ENCODE results near the gene OR10G7. TPM values are rescaled to one million over a fixed set of nuclear protein-coding genes. Genes with fewer than 3 reads are reported as not detected.

The OR10G7 gene
- total and polyA plus RNA-seq, 10 of the 15 experiments (the other 5 are each of a cell fraction or from before 2014, with no cell fraction given) = not detected

DNA sequence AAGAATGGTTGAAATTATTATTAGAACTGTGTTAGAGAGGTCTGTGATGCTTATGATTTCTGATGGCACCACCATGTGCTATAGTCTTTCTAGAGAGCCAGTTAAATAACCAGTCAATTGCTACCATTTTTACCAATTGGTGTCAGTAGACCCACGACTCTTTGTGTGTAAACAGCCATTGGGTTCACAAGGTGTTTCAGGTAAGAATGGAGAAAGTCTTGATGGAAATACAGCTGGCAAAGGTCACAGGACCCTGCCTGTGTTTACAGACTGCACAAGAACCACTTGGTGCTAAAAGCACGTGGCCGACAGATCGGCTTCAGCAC is 30.5 kb upstream of the OR10G7 start (continued):
- TF ChIP-seq, protein P1, sequence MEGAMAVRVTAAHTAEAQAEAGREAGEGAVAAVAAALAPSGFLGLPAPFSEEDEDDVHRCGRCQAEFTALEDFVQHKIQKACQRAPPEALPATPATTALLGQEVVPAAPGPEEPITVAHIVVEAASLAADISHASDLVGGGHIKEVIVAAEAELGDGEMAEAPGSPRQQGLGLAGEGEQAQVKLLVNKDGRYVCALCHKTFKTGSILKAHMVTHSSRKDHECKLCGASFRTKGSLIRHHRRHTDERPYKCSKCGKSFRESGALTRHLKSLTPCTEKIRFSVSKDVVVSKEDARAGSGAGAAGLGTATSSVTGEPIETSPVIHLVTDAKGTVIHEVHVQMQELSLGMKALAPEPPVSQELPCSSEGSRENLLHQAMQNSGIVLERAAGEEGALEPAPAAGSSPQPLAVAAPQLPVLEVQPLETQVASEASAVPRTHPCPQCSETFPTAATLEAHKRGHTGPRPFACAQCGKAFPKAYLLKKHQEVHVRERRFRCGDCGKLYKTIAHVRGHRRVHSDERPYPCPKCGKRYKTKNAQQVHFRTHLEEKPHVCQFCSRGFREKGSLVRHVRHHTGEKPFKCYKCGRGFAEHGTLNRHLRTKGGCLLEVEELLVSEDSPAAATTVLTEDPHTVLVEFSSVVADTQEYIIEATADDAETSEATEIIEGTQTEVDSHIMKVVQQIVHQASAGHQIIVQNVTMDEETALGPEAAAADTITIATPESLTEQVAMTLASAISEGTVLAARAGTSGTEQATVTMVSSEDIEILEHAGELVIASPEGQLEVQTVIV (IDR thresholded peaks at IDR 0.05; ENCODE audit: borderline replicate concordance, partially characterized antibody) = no peak
- TF ChIP-seq PML (IDR thresholded peaks at IDR 0.05; ENCODE audit: low read length) = no peak
- TF ChIP-seq ATF3 (IDR thresholded peaks at IDR 0.05; ENCODE audit: borderline replicate concordance, extremely low read depth, low read depth, low read length) = no peak
- no peak for TF ChIP-seq ASH2L (IDR thresholded peaks at IDR 0.05; ENCODE audit: borderline replicate concordance, low read depth)

DNA sequence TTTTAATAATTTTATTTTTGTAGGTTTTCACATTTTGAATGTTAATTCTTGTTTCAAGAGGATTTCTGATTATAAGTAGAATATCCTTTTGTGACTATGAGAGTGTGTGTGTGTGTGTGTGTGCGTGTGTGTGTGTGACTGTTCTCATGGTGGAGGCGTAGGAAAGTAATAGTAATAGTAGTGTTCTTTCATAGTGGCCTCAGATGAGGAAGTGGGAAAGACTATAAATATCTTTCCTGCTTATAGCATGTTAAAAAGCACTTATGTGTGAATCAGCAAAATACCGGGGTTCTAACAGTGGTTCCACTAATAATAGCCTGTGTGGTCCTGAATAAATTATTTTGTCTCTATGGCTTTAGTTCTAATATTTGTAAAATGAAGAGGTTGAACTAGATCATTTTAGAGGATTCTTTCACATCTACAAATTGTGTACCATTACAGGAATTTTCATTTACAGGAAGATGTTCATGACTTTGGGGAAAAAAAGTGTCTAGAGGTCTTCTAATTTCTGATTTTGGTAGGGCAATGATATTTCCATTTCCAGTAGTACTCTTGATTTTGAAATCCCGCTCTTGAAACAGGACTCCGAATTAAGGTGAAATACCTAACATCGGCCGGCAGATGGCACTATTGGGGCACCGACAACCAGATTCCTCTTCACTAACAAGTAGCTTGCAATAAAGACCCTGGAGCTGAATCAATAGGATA is 29.9 kb upstream of the OR10G7 start:
- intact Hi-C loops (cut with micrococcal nuclease; ENCODE audit: unreplicated experiment) (loop anchor here (1.0 to 2.0 kb wide), 3 partner anchors 124 to 331 kb away; no protein-coding TSS in a partner anchor), in situ Hi-C loops (cut with MboI) (loop anchor here (5.0 to 10.0 kb wide), 2 partner anchors 126 to 514 kb away; no protein-coding TSS in a partner anchor)
- H3K4me2 ChIP-seq (ENCODE audit: control insufficient read depth, insufficient read depth) = 0 out of 2 replicates have a peak overlapping the region, but pooled peaks have one; percentile 53
- H3K9me3 ChIP-seq (replicated peaks; ENCODE audit: control insufficient read depth, insufficient read depth, low read length) = no peaks in the 10 kb centered on the region; the same call in 2 of the 3 replicates
- no TSS peak for BruUV-seq (replicated peaks)
- peak; percentile 83 for ATAC-seq
- H3K9ac ChIP-seq (ENCODE audit: control insufficient read depth, insufficient read depth, low read length) = no peak overlapping the region
- no peak overlapping the region for H3K4me3 ChIP-seq
- no peak overlapping the region for H2AFZ ChIP-seq (ENCODE audit: control insufficient read depth, low read depth, low read length)
- 2% methylated on average over 8 of the region's 8 CpGs for WGBS (ENCODE audit: insufficient coverage, insufficient replicate concordance, low lambda C conversion rate, missing lambda C conversion rate)
- no peaks in the 10 kb centered on the region for H4K20me1 ChIP-seq (ENCODE audit: control insufficient read depth, insufficient read depth)
- peaks cover 13% of the 10 kb centered on the region for H3K4me1 ChIP-seq (ENCODE audit: control insufficient read depth, insufficient read depth, low read length)
- no peaks in the 10 kb centered on the region for H3K36me3 ChIP-seq (ENCODE audit: control insufficient read depth in 2 of 2, insufficient read depth in 2 of 2, low read length in 1 of 2)
- H3K79me2 ChIP-seq (ENCODE audit: control insufficient read depth, insufficient read depth, low read length) = no peaks in the 10 kb centered on the region
- DNase-seq (ENCODE audit: low read depth, low spot score) = peak; percentile 63
- CTCF ChIA-PET = interaction anchor here (0.5 to 8.6 kb wide), 33 partner anchors 8 to 531 kb away, joined by 3 to 89 read pairs (median 4); partner anchors contain the start of gene VWA5A
- POLR2A ChIA-PET = interaction anchor here (1.0 kb wide), 1 partner anchor 123 kb away, joined by 4 read pairs; no protein-coding TSS in a partner anchor
- peaks cover 0 to 2% of the 10 kb centered on the region in 2 experiments; a peak in 1 of 4 replicates for H3K27me3 ChIP-seq (replicated peaks in 1 of 2; ENCODE audit: control insufficient read depth in 2 of 2, insufficient read depth in 2 of 2, low read length in 1 of 2)
- peak overlapping the region; percentile 70 for H3K27ac ChIP-seq (ENCODE audit: control insufficient read depth, insufficient read depth)
- SMC1A ChIA-PET (ENCODE audit: uncharacterized antibody, unreplicated experiment) = interaction anchor here (0.8 to 1.6 kb wide), 7 partner anchors 11 to 515 kb away, joined by 3 to 23 read pairs (median 4); partner anchors contain the start of gene VWA5A
- RAD21 ChIA-PET (ENCODE audit: unreplicated experiment) = interaction anchor here (0.6 to 5.1 kb wide), 9 partner anchors 11 to 263 kb away, joined by 3 to 28 read pairs (median 3); partner anchors contain the start of gene VWA5A
- peak; percentile 91 for FAIRE-seq
- TF ChIP-seq SPI1 (IDR thresholded peaks at IDR 0.05; ENCODE audit: borderline replicate concordance, insufficient read depth, low read depth, low read length) = peak; percentile 95
- TF ChIP-seq ZNF217 (IDR thresholded peaks at IDR 0.05) = peak; percentile 83; the same call in 1 of the 2 replicates
- TF ChIP-seq, protein P2, sequence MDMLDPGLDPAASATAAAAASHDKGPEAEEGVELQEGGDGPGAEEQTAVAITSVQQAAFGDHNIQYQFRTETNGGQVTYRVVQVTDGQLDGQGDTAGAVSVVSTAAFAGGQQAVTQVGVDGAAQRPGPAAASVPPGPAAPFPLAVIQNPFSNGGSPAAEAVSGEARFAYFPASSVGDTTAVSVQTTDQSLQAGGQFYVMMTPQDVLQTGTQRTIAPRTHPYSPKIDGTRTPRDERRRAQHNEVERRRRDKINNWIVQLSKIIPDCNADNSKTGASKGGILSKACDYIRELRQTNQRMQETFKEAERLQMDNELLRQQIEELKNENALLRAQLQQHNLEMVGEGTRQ (IDR thresholded peaks at IDR 0.05; ENCODE audit: borderline replicate concordance, low read depth, low read length) = no peak
- peak; percentile 82; the same call in 1 of the 2 replicates for TF ChIP-seq NBN (IDR thresholded peaks at IDR 0.05)
- TF ChIP-seq CBFB (IDR thresholded peaks at IDR 0.05; ENCODE audit: low read depth) = 0 out of 2 replicates have a peak, but pooled peaks have one; percentile 53
- TF ChIP-seq, protein P3, sequence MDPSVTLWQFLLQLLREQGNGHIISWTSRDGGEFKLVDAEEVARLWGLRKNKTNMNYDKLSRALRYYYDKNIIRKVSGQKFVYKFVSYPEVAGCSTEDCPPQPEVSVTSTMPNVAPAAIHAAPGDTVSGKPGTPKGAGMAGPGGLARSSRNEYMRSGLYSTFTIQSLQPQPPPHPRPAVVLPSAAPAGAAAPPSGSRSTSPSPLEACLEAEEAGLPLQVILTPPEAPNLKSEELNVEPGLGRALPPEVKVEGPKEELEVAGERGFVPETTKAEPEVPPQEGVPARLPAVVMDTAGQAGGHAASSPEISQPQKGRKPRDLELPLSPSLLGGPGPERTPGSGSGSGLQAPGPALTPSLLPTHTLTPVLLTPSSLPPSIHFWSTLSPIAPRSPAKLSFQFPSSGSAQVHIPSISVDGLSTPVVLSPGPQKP (IDR thresholded peaks at IDR 0.05; ENCODE audit: low read depth, low read length) = no peak
- no peak; the same call in 1 of the 2 replicates for TF ChIP-seq CBX5 (IDR thresholded peaks at IDR 0.05; ENCODE audit: low read depth)
- TF ChIP-seq, protein P4, sequence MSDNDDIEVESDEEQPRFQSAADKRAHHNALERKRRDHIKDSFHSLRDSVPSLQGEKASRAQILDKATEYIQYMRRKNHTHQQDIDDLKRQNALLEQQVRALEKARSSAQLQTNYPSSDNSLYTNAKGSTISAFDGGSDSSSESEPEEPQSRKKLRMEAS (IDR thresholded peaks at IDR 0.05; ENCODE audit: low read depth, low read length) = no peak
- TF ChIP-seq PBX3 (IDR thresholded peaks at IDR 0.05; ENCODE audit: insufficient replicate concordance, low read depth, low read length) = no peak
- TF ChIP-seq ZSCAN29 (IDR thresholded peaks at IDR 0.05) = no peak
